ENCODE results near the gene PHC1. TPM values are rescaled to one million over a fixed set of nuclear protein-coding genes. Genes with fewer than 3 reads are reported as not detected.

The PHC1 gene
- total RNA-seq, 1 experiment from 2014 or later, result 0.79 TPM

Other genes with a start within 250 kb of the PHC1 start
- not detected in 2 replicates for gene RIMKLB, start 216.5 kb upstream of the PHC1 start, total RNA-seq (2014; rRNA removed; shearing (Covaris generic))
- gene A2ML1, start 91.9 kb upstream of the PHC1 start, total RNA-seq (2014; rRNA removed; shearing (Covaris generic)), result not detected in 2 replicates
- 147 and 174 TPM in 2 replicates for gene M6PR, start 35.1 kb downstream of the PHC1 start, total RNA-seq (2014; rRNA removed; shearing (Covaris generic))
- gene KLRG1, start 75.0 kb downstream of the PHC1 start, total RNA-seq (2014; rRNA removed; shearing (Covaris generic)), result not detected in 2 replicates
- not detected in 2 replicates for gene A2M, start 201.4 kb downstream of the PHC1 start, total RNA-seq (2014; rRNA removed; shearing (Covaris generic))